Heart left ventricle (tissue), 13 donors: ENCODE data around the gene NPR3.

Source experiments
- POLR2A ChIP-seq, 2 donors: fragments of 450-650 bp; IDR thresholded peaks; one replicate each; pipeline ENCODE4 v1.6.1; 2017; ENCODE audit warnings: antibody characterized with exemption in 2 of 2, mild to moderate bottlenecking in 2 of 2, moderate library complexity in 2 of 2
- TF ChIP-seq, protein P1 (sequence below), 12 donors: fragments of 200-600 bp; sonication (generic) in 4 of 12; IDR thresholded peaks; one replicate each; pipeline versions ENCODE4 v1.5.0 to v1.8.0; 2018 to 2022; ENCODE audit warnings: antibody characterized with exemption in 12 of 12, mild to moderate bottlenecking in 5 of 12
- donor health status: ischemic (EF 13 %, LVEDD 7.1; RV severe dilation, severe dysfunction).
- donor health status: DM: no; HTN: yes; CAD: no.
- donor health status: DM: no; HTN: no; CAD: no.
- donor health status: ischemic (EF 25% LVEDD 6.9; RV normal size, moderate dysfunction).
- donor health status: ischemic (EF 25% LVEDD 5.7; RV mildly dilated, moderate dysfunction).
- donor health status: ischemic (EF 35%, LVEDD 5.7; RV mildly dilated, moderate dysfunction).
- donor health status: nonischemic (EF 11% LVEDD 7.7; RV severe dilation, severe dysfunction).
- donor health status: DM: yes; HTN: yes; CAD: no.
- donor health status: PGD.
- donor health status: ischemic (EF 29% LVEDD 5.4; RV normal size, mild dysfunction).
- donor health status: nonischemic (EF 23%, LVEDD 6.1; RV moderate dilation, normal function).

DNA sequence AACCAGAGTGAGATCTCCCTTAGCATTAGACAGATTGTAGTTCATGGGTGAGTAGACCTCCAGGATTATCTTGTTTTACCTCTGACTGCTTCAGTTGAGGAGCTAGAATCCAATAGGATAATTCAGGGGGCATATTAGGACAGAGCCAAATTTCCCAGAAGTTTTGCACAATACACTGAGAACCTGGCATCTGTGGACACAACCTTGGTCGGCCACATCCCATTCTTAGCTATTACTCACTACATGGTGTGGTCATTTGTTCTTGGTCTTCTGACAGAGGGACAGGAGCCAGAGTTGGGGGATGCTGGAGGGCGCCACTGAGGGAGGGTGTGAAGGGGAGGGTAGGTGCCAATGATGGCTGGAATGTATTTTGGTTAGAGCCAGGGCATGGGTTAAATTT is 66.6 kb downstream of the NPR3 start:
- TF ChIP-seq, protein P1, sequence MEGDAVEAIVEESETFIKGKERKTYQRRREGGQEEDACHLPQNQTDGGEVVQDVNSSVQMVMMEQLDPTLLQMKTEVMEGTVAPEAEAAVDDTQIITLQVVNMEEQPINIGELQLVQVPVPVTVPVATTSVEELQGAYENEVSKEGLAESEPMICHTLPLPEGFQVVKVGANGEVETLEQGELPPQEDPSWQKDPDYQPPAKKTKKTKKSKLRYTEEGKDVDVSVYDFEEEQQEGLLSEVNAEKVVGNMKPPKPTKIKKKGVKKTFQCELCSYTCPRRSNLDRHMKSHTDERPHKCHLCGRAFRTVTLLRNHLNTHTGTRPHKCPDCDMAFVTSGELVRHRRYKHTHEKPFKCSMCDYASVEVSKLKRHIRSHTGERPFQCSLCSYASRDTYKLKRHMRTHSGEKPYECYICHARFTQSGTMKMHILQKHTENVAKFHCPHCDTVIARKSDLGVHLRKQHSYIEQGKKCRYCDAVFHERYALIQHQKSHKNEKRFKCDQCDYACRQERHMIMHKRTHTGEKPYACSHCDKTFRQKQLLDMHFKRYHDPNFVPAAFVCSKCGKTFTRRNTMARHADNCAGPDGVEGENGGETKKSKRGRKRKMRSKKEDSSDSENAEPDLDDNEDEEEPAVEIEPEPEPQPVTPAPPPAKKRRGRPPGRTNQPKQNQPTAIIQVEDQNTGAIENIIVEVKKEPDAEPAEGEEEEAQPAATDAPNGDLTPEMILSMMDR (IDR thresholded peaks at IDR 0.05) = no peak
- no peak for TF ChIP-seq POLR2A (IDR thresholded peaks at IDR 0.05)
